ENCODE results near the gene QSOX1.

QSOX1 gene

DNA sequence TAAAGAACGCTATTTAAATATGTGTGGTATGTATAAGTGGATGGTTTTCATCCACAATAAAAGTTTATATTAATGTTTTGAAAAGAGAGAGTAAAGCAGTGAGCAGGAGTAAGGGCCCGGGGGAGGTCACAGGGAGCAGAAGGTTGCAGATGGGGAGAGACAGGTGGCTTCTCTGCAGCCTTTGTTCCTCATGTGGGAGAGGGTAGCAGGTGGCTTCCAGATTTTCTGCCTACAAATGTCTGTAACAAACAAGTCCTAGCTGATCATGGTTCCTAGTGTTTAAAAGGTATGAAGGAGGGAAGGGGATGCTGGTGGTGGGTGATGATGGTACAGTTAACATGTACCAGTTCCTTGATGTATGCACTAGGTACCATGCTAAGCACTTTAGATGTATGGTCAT, 18.8 kb downstream of the QSOX1 start:
- DNase-seq, result no peak

DNA sequence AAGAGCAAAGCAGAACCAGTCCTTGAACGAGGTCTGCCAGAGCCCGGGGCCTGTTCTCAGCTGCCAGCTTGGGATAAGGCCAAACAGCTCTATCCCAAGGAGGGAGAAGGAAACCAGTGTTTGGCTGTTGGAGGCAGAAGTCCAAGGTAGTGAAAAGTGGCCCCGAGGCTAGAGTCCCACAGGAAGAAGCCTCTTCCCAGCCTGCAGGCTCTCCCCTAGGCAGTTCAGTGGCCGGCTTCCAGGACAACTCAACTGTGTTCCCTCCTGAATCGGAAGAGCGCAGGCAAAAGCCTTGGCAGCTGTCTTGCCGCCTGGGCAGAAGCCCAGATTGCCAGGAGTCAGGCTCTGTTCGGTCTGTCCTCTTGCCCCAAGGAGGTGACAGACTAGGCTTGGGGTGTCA, 19.3 kb downstream of the QSOX1 start:
- DNase-seq, result no peak

DNA sequence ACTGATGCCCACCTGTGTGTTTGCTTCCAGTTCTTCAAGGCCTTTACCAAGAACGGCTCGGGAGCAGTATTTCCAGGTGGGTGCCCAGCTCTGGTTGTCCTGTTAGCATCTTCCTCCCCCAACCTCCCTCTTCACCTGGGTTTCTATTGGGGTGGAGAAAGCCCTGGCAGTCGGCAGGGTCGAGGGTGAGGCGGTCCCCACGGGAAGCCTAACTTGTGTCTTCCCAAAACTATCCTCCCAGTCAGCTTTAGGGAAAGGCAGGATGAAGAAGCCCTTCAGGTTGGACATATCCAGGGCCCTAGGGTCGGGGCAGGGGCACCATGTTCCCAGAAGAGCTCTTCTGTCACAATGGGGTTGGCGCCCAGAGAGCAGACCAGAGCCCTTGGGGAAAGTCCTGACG, 20.6 kb downstream of the QSOX1 start:
- no peak for DNase-seq

DNA sequence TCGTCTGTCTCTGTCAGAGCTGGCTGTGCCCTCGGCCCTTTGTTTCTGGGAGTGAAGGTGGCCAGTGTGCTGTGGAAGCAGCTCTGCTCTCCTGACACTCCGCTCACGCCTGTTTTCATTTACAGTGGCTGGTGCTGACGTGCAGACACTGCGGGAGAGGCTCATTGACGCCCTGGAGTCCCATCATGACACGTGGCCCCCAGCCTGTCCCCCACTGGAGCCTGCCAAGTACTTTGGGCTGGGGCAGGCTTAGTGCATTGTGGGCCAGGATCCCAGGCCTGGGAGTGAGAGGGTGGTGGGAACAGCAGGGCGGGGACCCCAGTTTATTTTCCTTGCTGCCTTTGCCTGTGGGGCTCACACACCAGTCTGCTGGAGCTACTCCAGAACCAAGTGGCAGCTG, 21.1 kb downstream of the QSOX1 start:
- DNase-seq, result no peak

DNA sequence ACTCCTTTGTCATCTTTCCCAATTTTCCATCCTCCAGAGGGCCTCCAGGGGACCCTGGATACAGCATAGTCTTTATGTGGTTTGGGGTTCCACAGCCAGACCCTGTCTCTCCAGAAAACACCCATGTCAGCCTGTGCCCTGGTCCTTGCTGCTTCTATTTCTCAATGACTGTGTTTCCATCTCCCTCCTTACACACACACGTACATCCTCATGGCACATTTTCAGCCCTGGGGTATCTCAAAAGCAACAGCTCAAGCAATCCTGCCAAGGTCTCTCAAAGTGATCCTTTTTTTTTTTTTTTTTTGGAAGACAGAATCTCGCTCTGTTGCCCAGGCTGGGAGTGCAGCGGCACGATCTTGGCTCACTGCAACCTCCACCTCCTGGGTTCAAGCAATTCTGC, 22.3 kb downstream of the QSOX1 start:
- no peak for DNase-seq

DNA sequence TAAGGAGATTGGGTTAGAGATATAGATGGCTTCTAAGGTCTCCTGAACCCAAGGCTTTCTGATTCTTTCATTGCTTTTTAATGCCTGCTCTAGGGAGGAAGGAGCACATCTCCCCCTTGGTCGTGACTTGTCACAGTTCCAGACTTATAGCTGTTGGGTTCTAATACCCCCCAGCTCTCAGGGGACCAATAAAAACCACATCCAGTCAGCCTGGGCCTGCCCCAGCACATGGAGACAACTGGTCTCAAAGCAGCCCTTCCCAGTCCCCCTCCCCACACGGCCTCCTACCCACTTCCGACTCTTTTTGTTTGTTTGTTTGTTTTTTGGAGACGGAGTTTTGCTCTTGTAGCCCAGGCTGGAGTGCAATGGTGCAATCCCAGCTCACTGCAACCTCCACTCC, 23.3 kb downstream of the QSOX1 start:
- no peak for DNase-seq

DNA sequence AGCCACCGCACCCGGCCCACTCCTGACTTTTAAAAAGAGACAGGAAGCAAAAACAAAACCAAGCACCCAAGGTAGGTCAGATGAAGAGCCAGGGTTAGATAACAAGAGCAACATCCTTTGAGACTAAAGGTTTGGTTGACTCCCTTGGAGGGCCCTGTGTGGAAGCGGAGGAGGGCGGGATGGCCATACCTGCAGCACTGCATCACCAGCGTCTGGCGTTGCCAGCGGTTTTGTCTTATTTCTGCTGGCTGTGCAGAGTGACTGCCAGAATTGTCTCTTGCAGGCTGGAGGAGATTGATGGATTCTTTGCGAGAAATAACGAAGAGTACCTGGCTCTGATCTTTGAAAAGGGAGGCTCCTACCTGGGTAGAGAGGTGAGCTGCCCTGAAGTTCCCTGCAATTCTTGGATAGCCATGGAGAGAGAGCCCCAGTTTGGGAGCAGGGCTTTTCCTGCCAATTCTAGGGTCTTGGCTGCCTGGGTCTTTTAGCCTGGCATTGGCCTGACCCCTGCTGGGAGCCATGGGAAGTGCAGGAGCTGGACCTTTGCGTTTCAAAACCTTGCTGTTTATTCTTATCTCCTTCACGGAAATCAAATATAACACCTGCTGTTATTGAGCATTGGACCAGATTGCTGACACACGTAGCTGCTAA, 24.0 kb downstream of the QSOX1 start:
- peak; percentile 75 for DNase-seq

DNA sequence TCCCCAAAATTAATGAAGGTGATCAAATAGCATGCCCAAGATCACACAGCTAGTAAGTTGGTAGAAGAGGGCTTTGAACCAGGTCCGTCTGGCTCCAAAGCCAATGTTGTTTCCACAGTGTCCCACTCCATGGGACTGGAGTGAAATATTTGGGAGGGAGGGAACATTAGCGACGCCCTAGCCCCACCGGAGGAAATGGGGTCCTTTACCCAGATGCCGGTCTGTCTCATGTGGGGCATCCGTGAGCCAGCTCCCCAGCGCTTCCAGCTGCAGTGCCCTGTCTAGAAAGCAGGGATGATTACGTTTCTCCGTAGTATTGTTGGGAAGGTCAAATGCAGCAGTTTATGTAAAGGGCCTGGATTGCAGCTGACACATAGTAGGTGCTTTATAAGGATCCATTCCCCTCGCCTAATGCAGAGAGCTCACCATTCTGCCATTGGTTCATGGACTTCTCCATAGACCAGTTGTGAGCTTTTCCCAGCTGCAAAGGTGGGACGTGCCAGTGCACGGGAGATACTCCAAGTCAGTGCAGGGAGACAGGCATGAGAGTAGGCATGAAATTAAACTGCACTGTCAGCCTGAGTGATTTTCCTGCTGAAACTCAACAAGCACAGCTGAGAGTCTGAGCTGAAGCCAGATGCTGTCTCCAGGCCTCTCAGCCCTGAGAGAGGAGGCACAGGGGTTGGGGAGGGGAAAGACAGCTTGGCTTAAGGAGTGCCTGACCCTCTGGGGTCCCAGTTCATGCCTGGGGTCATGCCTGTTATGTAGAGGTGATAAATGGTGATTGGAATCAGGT, 24.7 kb downstream of the QSOX1 start:
- DNase-seq, result no peak

DNA sequence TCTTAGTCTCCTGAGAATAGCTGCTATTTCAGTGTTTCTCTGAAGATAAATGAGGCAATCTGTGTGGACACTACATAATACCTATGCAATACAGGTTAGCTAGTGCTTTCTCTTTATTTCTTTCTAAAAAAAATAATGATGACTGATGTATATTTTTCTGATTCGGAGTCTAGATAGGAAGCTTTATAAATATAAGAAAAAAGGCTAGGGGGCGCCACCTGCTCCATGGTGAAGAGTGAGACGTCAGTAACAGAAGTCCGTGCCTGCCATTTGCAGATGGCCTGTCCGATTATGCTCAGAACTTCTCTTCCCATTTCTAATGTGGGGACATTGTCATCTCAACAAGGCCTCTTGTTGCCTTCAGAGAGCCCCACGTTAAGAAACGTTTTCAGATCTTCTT, 26.4 kb downstream of the QSOX1 start:
- DNase-seq, result peak; percentile 62

DNA sequence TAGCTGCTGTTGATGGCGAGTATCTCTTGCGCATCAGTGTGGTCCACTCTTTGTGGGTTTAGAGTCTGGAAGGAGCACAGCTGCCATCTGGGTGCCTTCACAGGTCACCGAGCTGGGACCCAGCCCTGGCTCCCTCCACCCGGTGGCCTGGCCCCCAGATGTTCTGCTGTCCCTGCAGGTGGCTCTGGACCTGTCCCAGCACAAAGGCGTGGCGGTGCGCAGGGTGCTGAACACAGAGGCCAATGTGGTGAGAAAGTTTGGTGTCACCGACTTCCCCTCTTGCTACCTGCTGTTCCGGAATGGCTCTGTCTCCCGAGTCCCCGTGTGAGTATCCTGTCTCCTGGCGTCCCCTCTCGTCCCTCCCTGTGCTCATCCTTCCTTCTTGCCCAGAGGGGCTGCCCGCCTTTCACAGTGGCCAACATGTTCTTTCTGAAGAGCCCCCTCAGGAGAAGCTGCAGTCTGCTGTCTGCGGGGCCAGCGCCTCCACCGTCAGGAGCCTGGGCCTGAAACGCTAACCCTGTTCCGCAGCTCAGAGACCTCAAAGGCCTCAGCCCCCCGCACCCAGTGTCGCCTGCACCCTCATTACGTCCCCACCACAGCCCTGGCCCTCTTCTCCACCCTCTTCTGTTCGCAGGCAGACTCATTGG, 27.4 kb downstream of the QSOX1 start:
- DNase-seq, result no peak

DNA sequence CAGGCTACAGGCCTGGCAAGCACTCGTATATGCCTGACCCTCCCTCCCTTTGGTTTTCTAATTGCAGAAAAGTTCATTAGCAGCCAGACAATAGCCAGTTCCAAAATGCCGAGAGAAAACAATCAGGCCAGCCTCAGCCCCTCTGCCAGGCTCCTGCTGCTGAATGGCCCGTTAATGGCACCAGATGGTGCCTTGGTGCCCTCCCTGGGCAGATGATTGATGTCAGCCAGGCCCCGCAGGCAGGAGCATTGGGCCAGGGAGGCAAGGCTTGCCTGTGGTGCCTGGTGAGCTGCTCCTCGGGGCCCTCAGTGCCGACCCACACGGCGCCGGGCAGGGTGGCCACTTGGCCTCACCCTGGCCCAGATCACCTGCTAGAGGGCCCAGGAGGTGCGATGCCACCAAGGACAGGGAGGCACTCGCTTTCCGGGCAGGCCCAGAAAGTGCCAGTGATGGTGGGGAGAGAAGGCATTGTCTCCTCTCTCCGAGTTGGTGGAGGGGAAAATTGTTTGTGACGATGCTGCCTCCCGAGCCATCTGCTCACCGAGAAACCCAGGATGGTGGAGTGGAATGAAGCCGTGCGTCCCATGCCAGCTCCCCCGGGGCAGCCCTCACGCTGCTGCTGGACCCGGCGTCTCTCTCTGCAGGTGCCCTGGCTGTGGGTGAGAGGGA, 28.1 kb downstream of the QSOX1 start:
- no peak for DNase-seq

DNA sequence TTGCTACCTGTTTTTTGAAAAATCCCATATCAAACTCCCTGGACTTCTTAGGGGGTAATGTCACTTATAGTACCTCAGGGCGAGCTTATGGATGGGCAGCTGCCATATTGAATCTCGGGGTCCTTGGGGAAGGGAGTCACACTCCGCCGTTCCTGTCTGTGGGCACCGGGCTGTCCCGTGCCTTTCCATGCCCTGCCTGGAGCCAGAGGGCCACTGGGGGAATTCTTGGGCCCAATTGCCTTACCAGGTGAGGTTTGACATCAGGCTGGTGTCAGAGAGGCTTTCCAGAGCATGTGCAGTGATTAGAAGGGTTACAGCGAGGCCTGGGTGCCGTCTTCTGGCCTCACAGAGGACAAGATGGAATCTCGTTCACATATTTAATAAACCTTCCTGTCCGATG, 28.8 kb downstream of the QSOX1 start:
- no peak for DNase-seq

DNA sequence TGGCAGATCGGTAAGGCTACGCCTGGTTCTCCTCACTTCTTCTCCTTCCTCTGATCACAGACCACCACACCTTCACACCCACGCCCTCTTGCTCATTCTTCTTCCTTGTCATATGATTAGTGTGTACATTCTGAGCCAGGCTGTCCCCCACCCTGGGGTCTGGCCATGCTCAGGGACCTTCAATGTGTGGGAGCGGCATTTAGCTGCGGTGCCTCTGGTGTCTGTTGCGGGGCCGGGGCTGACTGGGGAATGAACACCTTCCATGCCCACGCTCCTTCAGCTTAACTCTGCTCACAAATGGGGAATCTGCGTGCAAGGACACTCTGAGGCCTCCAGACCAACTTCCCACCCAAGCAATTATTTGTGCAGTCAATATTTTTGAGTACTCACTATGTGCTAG, 29.4 kb downstream of the QSOX1 start:
- no peak for DNase-seq

DNA sequence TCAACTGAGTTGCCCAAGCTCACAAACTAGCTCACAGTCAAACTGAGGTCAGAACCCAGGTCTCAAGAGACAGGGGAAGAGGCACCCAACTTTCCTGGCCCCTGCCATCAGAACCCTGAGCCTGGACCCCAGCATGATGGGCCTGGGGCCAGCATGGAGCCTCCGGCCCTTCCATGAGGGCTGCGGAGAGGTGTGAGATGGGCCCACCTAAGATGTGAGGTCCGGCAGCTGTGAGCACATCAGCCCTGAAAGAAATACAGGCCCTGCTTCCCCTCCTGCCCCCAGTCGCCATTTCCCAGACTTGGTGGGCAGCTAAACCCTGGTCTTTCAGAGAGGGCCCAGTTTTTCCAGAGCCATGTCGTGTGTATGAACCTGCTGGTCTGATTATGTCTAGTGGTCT, 30.6 kb downstream of the QSOX1 start:
- DNase-seq, result no peak

DNA sequence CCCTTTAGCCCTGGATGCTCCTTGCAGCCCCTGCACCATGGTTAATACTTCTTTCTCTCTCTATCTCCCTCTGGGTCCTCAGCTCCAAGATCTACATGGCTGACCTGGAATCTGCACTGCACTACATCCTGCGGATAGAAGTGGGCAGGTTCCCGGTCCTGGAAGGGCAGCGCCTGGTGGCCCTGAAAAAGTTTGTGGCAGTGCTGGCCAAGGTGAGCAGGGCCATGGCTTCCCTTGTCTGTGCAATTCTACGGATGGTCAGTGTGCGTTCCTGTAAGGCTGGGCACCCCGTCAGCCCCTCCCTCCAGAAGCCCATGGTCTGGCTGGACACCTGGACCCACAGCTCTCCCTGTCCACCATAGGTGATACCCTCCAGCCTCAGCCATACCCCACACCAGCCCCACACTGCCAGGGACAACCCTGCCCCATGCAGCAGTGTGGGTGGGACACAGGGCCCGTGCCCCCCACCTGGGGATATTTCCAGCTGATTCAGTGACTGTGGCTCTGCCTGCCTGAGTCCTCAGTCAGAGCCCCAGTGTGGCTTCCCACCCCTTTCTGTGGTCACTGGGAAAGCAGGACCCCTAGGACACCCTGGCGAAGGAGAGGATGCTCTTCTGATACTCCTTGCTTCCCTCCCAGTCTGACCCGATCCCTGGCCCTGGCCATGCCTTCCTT, 31.4 kb downstream of the QSOX1 start:
- DNase-seq, result no peak

DNA sequence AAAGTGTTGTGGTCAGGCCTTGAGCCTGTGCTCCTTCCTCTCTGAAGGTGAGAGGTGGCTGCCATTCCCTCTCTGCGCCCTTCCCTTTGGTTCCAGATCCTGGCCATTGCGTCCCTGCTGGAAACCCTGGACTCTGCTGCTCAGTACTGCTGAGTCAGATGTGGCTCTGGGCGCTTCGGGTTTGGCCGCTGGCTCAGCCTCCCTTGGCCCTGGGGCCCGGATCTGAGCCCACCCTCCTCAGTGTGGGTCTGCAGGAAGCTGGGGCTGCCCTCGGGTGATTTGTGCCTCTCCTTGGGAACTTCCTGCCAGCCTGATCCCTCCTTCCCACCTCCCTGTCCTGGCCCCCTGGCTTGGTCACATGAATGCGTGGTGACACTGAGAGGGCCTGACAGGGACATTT, 32.2 kb downstream of the QSOX1 start:
- DNase-seq, result no peak

DNA sequence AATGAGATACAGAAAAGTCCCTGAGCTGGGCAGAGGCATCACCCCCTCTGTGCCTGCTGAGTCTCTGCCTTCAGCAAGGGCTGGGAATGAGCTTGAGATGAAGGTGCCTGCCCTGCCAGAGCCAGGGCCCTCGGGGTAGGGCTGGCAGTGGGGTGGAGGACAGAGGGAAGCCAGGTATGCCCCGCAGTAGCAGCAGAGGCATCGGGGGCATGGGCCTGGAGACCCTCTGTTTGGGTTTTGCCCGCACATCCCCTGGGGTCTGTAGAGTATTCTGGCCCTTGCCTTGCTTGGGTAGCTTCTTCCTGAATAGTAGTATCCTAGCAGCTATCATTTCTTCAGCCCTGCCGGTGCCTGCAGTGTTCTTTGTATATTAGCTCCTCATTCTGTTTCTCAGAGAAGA, 33.0 kb downstream of the QSOX1 start:
- no peak for DNase-seq

DNA sequence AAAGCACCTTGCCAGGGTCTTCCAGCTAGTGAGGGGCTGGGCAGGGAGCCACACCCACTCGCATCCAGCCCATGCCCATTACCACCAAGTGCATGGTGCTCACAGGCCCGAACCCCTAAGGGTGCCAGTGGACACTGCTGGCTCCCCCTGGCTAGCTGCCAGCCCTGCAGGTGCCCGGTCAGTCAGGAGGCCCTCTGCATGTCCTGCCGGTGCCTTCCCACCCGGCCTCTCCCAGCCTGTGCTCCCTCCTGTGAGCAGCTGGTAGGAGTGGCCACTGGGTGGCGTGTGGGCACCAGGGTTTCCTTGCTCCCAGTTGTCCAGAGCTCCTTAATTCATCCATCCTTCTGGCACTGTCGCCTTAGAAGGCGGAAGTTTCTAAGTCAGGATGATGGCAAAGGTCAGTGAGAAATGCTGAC, 33.4 kb downstream of the QSOX1 start:
- peak; percentile 63 for DNase-seq

DNA sequence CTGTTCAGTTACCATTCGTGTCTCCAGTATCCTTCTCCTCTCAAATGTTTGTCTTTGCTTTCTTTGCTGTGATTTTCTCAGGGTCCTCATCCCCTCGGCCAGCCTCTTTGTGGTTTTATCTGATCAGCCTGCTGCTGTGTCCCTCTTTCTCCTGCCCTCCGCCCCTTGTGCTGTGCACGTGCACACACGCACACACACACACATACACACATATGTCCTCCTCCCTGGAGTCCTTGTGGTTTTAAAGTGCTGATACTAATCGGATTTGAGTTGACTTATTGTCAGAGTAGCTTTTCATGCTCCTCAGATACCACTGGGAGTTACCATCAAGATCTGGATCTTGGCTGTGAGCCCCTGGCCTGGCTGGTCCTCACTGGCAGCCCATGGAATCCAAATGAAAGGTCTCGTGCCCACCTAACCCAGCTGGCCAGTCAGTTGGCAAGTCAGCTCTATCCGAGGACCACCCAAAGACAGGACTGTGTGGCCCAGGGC, 34.1 kb downstream of the QSOX1 start:
- DNase-seq, result peak; percentile 70

DNA sequence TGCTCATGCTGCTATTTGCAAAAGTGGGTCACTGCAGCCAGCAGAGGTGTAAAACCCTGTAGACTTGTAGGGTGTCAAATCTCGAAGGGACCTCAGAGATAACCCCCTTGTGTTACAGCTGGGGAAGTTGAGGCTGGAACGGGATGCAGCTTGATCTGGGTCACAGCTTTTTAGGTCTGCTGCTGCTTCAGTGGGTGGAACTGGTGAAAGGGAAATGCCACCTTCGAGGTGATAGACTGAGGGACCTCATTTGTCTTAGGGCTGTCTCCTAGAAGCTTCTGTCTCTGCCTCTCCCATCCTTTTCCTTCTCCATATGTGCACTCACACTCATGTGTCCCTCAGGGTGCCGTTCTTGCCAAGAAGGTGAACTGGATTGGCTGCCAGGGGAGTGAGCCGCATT, 35.4 kb downstream of the QSOX1 start:
- no peak for DNase-seq

DNA sequence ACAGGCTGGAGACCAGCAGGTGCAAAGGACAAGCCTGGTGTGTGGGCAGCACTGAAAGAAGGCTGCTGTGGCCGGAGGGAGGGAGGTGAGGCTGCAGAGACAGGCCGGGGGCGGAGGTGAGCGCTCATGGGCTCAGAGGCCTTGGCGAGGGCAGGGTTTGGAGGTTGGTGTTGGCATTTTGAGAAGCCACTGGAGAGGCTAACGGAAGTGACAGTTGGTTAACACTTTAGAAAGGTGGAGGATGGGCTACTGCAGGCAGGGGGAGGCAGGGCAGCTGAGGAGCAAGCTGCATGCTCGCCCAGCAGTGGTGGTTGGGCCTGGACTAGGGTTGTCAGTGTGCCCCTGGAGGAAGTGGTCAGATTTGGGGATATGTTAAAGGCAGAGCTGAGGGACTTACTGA, 37.5 kb downstream of the QSOX1 start:
- DNase-seq, result peak; percentile 54

DNA sequence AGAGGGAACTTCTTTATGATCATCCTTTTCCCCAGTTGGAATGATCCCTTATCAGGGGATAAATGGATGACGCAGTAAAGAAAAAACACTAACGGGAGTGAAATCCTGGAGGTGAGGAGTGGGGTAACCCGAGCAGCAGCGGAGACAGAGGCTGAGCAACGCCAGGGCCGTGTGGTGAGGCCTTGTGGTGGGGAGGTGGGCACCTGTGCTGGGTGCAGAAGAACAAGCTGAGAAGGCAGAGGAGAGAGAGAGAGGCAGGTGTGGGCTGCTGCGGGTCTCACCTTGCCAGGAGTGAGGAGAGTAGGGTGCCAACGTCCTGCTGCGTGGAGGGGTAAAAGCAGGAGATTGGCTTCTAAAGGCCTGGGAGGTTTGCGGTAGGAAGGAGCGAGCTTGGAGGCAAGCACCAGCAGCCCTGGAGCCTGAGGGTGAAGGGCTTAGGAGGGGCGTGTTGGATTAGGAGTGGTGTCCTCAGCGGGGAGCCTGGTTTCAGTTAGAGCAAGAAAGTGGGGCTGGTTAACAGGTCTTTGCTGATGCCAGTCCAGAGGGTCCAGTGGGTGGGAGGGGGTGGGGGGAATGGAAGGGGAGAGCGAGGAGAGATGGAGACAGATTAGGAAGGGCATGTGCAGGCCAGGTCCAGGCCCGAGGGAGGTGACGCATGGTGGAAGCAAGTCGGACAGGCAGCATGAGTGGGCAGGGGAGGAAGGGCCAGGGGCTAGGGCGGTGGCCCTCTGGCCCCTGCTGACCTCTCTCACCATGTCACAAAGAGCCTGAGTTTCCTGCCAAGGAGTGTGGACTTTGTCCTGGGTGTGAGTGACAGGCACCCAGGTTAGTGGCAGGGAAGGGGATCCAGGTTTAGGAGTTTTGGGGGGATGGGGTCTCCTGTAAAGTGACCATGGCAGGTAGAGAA, 38.7 kb downstream of the QSOX1 start:
- DNase-seq, result no peak
